Osteocyte (in vitro differentiated cells): Measurements from ENCODE around the gene OR52B6. TPM values are rescaled to one million over a fixed set of nuclear protein-coding genes. Genes with fewer than 3 reads are reported as not detected.

Source experiments
- DNase-seq: peaks from one replicate; pipeline ENCODE4 v3.0.0; 2021; ENCODE audit warnings: mixed read lengths; ENCODE audit not compliant: unreplicated experiment; ENCODE audit errors: extremely low spot score
- H3K27ac Mint-ChIP-seq: one replicate; pipeline ENCODE4 v1.8.0; 2021; ENCODE audit warnings: mild to moderate bottlenecking, mixed read lengths; ENCODE audit not compliant: unreplicated experiment
- H3K27me3 Mint-ChIP-seq: one replicate; pipeline ENCODE4 v1.8.0; 2021; ENCODE audit warnings: mixed read lengths; ENCODE audit not compliant: unreplicated experiment
- H3K36me3 Mint-ChIP-seq: one replicate; pipeline ENCODE4 v1.8.0; 2021; ENCODE audit warnings: mixed read lengths; ENCODE audit not compliant: unreplicated experiment
- H3K4me1 Mint-ChIP-seq: one replicate; pipeline ENCODE4 v1.8.0; 2021; ENCODE audit warnings: mixed read lengths; ENCODE audit not compliant: unreplicated experiment
- H3K4me3 Mint-ChIP-seq: one replicate; pipeline ENCODE4 v1.8.0; 2021; ENCODE audit warnings: mild to moderate bottlenecking, moderate library complexity, mixed read lengths; ENCODE audit not compliant: unreplicated experiment
- H3K9me3 Mint-ChIP-seq: one replicate; pipeline ENCODE4 v1.8.0; 2021; ENCODE audit warnings: mixed read lengths; ENCODE audit not compliant: unreplicated experiment
- total RNA-seq: library from RNA; stranded (reverse); gene quantifications from 2 replicates; pipeline ENCODE4 v1.2.1, GENCODE V29; 2021
- TF ChIP-seq, protein P1 (sequence below): fragments of 200-600 bp; sonication (generic); IDR thresholded peaks from 2 replicates; pipeline ENCODE4 v1.5.0; 2021; ENCODE audit warnings: antibody characterized with exemption, mild to moderate bottlenecking, moderate library complexity

The OR52B6 gene
- total RNA-seq, 1 donor from 2014 or later: not detected

DNA sequence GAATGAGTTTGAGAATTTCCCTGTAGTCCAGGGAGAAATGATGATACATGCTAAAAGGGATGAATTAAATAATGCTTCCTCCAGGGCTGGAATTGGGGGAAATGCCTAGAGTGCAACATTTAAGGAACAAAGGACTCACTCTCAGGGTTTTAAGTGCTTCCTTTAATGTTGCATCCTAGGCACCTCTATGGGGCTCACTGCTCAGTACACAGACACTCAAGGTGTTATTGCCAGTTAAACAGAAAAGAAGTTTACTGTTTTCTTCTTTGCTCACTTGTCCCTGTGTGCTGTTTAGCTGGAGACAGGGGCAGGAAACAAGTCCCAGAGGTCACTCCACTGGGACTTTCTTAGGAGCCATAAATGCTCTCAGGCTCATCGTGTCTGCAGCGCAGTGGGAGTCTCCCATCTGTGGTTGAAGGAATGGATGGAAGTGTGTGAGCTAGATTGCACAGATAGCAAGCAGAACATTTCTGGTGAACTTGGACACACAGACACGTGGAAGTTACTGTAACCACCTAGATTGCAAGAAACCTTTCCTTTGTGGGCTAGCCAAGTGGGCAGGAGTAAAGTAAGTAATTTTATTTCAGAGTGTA, 24.0 kb upstream of the OR52B6 start:
- no peak overlapping the region for H3K4me3 Mint-ChIP-seq
- H3K36me3 Mint-ChIP-seq: no peaks in the 10 kb centered on the region
- H3K27me3 Mint-ChIP-seq: peaks cover 28% of the 10 kb centered on the region
- TF ChIP-seq, protein P1, sequence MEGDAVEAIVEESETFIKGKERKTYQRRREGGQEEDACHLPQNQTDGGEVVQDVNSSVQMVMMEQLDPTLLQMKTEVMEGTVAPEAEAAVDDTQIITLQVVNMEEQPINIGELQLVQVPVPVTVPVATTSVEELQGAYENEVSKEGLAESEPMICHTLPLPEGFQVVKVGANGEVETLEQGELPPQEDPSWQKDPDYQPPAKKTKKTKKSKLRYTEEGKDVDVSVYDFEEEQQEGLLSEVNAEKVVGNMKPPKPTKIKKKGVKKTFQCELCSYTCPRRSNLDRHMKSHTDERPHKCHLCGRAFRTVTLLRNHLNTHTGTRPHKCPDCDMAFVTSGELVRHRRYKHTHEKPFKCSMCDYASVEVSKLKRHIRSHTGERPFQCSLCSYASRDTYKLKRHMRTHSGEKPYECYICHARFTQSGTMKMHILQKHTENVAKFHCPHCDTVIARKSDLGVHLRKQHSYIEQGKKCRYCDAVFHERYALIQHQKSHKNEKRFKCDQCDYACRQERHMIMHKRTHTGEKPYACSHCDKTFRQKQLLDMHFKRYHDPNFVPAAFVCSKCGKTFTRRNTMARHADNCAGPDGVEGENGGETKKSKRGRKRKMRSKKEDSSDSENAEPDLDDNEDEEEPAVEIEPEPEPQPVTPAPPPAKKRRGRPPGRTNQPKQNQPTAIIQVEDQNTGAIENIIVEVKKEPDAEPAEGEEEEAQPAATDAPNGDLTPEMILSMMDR: no peak
- H3K9me3 Mint-ChIP-seq: no peaks in the 10 kb centered on the region
- H3K27ac Mint-ChIP-seq: no peak overlapping the region
- DNase-seq: no peak
- no peaks in the 10 kb centered on the region for H3K4me1 Mint-ChIP-seq

DNA sequence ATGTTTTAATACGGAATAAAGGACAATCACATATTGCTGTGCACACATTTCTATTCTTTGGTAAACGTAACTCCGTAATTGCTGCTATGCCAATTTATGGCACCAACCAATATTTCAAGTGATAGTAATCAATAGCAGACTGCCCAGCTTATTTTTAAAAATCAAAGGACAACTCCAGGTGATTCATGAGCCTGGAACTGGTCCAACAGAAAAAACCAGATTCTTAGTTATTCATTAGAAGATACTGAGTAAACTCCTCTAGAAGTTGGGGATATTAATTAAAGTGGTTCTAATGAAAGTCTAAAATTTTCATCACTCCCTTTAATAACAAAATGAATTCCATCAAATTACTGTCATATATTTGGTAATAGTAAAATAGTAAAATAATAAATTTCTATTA, 22.9 kb upstream of the OR52B6 start:
- no peaks in the 10 kb centered on the region for H3K9me3 Mint-ChIP-seq

DNA sequence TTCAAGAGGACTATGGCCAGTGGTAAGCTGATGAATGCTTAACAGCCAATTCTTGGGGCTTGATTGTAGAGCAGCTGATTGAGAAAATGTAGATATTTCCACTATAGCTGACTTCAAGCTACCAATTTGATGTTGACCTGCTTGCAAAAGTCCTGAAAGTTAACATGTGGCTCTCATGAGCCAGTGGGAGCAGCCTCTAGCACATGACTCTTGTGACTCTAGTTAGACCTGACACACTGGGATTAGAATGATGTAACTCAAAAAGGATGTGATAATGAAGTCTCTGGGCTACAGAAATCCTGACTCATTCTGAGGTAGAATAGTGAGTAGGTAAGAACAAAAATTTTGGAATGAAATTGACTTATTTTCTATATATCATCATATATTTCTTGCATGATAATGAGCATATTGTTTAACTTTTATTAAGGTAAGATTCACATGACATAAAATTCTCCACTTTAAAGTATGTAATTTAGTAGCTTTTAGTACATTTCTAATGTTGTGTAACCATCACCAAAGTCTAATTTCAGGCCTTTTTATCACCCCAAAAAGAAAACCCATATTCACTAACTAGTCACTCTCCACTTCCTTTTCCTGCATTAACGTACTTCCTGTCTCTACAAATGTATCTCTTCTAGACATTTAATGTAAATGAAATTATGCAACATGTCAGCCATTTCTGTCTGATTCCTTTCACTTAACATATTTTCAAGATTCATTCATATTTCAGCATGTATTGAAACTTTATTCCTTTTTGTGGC, 16.2 kb upstream of the OR52B6 start:
- Mint-ChIP-seq H3K36me3 (no peaks in the 10 kb centered on the region), H3K4me3 (no peak overlapping the region), H3K27me3 (peaks cover 16% of the 10 kb centered on the region), H3K9me3 (no peaks in the 10 kb centered on the region), H3K27ac (no peak overlapping the region), H3K4me1 (peaks cover 2% of the 10 kb centered on the region)
- TF ChIP-seq, protein P1: no peak
- no peak for DNase-seq

More for the DNA sequence above, 22.9 kb upstream of the OR52B6 start:
- DNase-seq: no peak
- Mint-ChIP-seq H3K4me1 (no peaks in the 10 kb centered on the region), H3K4me3 (no peak overlapping the region), H3K27me3 (peaks cover 28% of the 10 kb centered on the region), H3K36me3 (no peaks in the 10 kb centered on the region), H3K27ac (no peak overlapping the region)
- TF ChIP-seq, protein P1: no peak

DNA sequence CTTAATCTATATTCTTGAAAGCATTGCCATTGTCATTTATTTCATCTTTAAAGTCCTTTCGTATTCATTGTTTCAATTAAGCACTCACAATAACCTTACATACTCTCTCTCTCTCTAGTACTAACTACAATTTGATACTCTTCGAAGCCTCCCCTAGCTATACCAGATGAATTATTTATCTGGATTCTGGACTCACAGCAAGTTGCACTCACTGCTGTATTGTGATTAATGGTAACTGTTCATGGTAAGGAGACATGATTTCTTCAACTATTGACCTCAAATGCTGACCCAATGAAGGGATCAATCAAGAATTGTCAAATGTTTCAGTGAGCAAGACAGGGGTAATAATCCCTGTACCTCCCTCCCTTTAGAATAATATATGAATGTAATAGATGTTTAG, 6.0 kb upstream of the OR52B6 start:
- TF ChIP-seq, protein P1: no peak
- H3K27me3 Mint-ChIP-seq: peaks cover 3% of the 10 kb centered on the region
- H3K4me1 Mint-ChIP-seq: no peaks in the 10 kb centered on the region
- no peaks in the 10 kb centered on the region for H3K36me3 Mint-ChIP-seq
- no peak overlapping the region for H3K27ac Mint-ChIP-seq
- no peak for DNase-seq
- no peak overlapping the region for H3K4me3 Mint-ChIP-seq
- H3K9me3 Mint-ChIP-seq: no peaks in the 10 kb centered on the region

DNA sequence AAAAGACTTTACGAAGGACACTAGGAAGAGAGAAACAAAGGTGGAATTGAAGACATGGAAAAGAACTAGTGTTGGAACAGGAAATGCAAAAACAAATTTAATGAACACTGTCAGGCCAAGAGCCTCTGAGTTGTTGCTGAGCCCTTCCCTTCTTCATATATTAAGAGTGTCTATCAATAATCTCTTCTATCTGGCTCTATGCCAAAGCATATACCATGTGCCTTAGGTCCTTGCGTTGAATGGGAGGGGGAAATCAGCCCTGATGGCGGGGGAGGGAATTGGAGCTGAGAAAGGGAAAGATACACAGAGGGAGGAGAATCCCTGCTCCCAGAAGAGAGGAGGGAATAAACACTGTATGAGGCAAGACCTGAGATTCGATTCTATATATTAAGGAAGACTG, 5.5 kb upstream of the OR52B6 start:
- Mint-ChIP-seq H3K27me3 (peaks cover 3% of the 10 kb centered on the region), H3K9me3 (no peaks in the 10 kb centered on the region), H3K36me3 (no peaks in the 10 kb centered on the region), H3K4me3 (no peak overlapping the region), H3K27ac (no peak overlapping the region), H3K4me1 (no peaks in the 10 kb centered on the region)
- TF ChIP-seq, protein P1: no peak
- no peak for DNase-seq
